Stimulated activated CD8-positive, alpha-beta memory T cell treated with anti-CD3 and anti-CD28 coated beads, Interleukin-2, amount 100 ng/mL, for 1 hour (primary cell): ENCODE measurements around the gene STOML1.
A peak's percentile ranks its signal among the peaks of the same experiment; 100 is the strongest.

Source experiments
- DNase-seq, 2 donors: peaks; one replicate each; pipeline ENCODE4 v3.0.0-alpha.2; 2020; ENCODE audit warnings: low read depth in 2 of 2

The STOML1 gene

DNA sequence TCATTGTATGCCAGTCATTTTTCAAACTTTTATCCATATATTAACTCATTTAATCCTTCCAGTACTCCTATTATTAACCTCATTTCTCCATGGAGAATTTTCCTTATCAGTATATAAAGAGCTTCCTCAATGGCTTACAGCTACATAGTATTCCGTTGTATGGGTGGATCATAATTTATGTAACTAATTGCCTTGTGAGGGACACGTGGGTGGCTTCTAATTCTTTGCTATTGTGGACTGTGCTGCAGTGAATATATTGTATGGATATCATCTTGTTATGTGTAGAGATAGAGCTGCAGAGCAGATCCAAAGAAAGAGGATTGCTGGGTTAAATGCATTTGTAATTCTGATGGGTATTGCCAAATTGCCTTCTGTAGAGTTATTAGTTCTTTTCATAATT lies 27.6 kb upstream of the STOML1 start:
- DNase-seq = no peak

DNA sequence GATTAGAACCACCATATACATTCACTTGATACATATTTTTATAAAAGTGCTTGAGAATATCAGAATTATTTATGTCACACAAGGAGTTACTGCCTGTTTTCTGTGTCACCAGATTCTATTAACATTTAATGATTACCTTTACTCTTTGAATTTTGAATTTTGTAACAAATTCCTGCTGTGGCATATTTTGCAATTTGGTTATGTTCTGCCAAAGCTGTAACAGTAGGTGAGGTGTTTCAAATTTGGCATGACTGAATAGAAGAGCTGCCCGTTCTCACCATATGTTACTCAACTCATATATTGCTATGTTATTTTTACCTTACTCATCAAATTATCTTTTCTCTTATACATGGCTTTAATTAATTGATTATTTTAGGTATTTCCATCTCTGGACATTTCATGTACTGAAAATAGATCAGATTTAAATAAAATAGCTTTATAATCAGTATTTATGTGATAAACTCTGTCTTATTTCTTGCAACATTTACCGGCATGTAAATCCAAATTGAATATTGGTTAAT lies 21.3 kb upstream of the STOML1 start:
- no peak for DNase-seq

DNA sequence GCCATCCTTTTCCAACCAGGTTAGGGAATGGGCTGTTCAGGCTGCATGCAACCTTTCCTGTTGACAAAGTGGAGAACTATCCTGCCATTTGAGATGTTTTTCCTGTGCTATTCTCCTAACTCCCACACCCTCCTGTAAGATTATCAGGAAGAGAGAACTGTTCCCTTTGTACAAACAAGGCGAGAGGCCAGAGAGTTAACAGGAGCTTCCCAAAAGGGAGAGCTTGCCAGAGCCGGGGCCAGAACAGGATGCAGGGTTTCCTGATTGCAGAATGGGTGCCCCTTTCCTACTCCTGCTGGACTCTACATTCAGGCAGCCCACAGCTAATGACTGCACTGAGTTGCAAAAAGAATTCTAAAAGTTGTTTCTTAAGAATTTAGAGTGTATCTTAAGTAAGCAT lies 19.5 kb upstream of the STOML1 start:
- no peak for DNase-seq

DNA sequence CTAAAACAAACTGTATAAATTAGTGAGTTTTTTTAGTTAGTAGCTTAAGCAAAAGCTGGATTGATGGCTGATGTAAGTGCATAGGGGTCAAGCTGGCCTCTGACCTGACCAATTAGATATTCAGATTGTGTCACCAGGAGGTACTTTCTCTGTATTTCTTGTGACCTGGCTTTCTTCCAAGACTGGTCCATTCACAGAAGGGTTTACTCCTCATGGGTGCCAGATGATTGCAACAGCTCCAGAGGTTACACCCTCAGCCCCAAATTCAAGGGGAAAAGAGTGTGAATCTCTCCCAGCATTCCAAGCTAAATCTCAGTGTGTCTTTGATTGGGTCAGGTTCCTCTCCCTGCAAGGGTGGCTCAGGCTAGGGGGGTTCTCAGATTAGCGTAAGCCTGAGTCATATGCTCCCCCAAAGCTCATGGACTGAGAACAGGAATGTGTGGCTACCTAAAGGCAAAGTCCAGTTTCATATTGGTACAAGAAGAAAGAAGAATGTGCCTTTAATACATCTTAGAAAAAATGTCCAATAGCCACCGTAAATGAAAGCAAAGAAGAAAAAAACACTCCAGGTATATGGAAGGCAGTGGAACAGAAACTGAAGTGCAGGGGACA lies 18.9 kb upstream of the STOML1 start:
- DNase-seq = no peak

DNA sequence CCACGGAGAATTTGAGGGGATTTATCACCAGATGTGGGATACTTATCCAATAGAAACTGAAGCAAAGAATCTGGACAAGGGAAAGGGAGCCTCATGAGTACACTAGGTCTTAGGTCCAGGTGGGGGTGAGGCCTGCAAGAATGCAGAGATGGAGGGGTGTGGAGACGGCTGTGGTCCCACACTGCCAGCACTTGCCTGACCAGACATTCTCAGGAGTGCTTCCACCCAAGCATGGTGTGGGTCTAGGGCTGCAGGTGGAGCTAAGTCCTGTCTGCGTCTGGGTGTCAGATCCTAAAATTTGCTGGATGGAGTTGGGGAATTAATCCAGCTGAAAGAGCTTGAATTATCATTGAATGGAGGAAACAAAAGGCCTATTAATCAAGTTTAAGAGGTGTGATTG lies 16.8 kb upstream of the STOML1 start:
- no peak for DNase-seq

DNA sequence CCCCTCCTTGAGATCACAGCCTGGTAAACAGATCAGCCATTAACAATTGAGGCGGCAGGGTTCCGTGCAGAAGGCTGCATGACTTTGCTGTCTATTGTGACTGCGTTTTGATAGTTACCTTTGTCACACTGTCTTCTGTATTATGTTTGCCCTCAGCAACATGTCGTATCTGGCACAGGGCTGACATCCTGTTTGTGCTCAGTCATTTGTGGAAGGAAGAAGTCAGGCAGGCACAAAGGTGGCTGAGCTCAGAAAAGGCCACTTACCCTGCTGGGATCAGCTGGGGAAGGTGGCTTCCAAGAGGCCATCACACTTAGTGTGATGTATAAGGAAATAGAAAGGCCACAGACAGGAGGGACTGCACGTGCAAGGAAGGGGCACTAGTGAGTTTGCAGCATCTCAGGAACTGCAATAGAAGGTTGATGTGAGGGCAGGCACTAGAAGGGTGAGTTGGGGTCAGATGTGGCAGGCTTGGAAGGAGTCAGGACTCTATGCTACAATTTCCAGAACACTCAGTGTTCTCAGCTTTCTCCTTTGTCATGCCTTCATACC lies 15.8 kb upstream of the STOML1 start:
- DNase-seq = no peak

DNA sequence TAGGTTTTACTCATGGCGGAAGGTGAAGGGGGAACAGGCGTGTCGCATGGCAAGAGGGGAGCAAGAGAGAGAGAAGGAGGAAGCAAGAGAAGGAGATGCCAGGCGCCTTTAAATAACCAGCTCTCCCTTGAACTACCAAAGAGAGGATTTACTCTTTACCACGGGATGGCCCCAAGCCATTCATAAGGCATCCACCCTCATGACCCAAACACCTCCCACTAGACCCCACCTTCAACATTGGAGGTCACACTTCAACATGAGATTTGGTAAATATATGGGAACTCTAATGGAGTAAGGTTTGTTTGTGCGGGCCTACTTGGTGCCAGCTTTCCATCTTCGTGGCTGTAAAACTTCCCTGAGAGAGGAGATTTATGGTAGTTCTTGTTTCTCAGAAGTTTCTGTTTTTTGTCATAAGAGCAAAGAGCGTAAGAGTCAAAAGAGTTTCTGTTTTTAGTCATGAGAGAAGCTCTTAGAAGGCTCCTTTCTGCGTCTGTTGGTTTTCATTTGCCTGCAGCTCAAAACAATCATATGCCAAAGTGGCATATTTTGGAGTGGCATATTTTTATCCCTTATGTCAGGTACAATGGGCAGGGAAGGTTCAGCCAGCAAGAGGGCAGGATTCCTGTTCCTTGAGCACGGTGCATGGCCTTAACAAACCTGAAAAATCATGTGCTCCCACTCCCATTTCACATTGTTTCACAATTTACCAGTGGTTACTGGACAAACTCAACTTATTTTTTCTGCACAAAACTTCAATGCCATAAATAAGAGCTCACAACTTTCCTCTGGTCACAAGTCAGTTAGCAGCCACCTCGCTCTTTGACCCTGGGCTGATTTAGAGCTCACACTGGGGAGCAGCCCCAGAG lies 14.9 kb upstream of the STOML1 start:
- no peak for DNase-seq

DNA sequence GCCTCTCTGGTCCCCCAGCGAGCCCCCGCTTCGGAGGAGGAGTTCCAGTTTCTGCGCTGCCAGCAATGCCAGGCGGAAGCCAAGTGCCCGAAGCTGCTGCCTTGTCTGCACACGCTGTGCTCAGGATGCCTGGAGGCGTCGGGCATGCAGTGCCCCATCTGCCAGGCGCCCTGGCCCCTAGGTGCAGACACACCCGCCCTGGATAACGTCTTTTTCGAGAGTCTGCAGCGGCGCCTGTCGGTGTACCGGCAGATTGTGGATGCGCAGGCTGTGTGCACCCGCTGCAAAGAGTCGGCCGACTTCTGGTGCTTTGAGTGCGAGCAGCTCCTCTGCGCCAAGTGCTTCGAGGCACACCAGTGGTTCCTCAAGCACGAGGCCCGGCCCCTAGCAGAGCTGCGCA lies 5.9 kb upstream of the STOML1 start:
- no peak for DNase-seq

DNA sequence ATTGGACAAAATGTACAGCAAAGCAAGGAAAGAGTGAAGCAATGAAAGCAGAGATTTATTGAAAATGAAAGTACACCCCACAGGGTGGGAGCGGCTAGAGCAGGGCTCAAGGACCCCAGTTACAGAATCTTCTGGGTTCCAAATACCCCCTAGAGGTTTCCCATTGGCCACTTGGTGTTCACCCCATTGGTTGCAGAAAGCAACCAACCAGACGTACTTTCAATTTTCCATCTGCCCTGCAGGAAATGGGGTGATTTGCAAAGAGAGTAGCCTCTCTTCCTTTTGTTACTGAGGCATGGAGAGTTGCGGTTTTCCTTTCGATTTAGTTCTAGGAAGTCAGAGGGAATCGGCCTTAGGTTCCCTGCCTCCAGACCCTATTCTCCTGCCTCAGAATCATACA lies 4.8 kb upstream of the STOML1 start:
- DNase-seq = no peak

DNA sequence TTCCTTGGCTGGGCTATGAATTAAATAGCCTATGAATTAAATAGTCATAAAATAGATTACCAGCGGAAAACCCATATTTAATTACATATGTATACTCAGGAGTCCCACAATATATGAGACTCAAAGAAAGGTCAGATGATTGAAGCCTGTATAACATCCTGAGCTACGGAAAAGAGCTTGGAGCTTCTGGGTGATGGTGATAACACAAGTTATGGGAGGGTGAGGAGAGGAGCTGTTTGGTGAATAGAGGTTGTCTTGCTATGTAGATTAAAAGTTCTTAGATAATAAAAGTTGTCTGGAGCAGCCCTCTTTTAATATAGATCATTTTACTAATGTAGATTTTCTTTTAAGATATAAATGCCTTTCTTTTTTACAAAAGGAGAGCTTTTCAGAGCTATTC lies 4.2 kb upstream of the STOML1 start:
- DNase-seq = no peak

DNA sequence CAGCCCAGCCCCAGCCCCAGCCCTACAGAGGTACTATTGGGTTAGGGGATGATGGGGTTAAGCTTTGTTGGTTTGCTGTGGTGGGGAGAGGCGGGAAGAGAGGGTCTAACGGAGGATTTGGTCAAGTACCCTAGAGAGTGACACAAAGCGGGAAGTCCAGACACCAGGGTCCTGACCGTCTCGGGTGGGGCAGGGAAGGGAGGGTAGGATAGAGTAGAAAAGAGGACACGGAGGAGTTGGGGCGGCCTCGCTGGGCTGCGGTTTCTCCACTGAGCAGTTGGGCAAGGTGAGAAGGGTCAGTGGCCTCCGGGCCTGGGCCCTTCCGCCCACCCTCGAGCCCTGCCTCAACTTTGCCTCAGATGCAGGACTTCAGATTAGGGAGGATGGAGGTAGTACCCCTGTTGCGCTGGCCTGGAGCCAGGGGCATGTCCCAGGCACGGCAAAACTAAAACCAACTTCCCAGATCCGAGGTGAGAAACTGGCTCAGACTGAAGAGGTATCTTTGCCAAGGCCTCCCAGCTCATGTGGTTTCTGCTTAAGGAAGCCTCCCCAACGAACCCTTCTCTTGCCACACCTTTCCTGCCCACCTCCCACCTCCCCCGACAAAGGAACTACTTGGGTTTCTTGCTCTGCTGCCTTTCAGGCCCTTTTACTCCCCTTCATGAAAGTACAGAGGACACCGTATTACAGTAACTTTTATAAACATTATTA lies 3.0 kb upstream of the STOML1 start:
- no peak for DNase-seq

DNA sequence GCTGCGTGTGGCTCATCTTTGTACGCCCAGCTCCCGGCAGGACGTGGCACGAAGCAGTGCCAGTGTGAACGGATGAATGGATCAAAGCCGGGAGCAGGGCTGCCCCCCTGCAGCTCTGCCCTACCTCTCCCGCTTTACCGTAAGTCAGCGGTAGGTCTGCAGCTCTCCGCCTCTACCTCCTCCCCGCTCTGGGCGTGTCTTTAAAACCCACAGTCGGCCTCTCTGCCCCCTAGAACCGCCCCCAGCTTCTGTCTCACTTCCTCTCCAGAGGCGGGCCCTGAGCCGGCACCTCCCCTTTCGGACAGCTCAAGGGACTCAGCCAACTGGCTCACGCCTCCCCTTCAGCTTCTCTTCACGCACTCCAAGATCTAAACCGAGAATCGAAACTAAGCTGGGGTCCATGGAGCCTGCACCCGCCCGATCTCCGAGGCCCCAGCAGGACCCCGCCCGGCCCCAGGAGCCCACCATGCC lies 2.4 kb upstream of the STOML1 start, which contains the start of gene PML:
Gene PML, plus strand, starts transcription at position 304 of the 471 bp plus-strand sequence. Its CDS starts 97 bp downstream, at position 401.
- peak; percentile 76 to 86 for DNase-seq

DNA sequence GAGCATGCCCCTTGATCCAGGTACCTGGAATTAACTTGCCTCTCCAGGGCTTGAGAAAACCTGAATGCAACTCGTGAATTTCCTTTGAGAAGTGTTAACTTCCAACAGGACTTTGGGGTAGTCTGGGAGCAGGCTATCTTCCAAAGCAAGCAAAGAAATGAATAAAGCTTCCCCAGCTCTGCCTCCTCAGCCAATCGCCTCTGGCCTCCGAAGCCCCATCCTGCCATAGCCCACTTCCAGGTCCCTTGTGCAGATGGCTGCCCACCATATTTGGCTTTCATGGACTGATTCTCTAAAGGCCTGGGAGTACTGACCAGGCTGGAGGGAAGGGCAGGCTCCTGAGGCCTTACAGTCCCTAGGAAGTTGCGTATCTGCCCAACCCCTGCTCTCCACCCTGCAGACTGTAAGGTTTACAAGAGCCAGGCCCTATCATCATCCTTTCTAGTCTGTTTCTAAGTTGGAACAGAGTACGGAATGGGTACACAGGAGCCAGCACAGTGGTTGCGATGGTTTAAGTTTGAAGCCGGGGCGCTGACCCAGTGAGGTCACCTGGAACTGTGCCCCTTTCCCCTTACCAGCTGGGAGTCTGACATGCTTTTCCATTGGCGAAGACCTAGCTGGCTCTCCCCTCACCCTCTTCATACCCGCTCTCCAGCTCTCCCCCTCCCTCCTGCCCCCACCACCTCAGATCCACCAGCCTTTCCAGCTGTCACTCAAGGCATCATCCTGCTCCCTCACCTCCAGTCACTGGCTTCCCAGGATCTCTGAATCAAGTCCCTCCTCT lies 1.3 kb upstream of the STOML1 start:
- no peak for DNase-seq

DNA sequence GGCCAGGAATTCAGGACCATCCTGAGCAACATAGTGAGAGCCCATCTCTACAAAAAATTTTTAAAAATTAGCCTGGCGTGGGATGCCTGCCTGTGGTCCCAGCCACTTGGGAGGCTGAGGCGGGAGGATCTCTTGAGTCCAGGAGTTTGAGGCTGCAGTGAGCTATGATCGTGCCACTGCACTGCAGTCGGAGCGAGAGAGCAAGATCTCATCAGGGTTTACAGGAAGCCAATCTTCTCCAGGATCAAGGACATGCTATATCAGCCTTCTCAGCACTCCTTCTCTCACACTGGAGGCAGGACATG lies 451 bp upstream of the STOML1 start:
- no peak for DNase-seq

DNA sequence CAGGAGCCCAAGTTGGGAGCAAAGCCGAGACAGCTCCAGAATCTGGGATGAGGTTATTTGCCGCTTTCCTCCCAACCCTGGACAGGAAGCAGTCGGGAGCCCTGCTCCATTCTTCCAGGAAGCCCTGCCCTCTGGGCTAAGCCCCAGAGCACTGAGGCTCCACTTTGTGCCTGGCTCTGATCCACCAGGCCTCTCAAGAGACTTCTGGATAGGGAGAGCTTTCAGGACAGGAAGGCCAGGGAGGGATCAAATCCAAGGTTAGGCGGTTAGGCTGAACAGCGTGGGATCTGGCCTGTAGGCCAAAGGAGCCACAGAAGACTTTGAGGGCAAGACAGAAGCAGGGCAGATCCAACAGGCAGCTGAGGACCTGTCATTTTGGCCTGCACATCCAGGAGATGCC lies 835 bp downstream of the STOML1 start:
- DNase-seq = no peak

DNA sequence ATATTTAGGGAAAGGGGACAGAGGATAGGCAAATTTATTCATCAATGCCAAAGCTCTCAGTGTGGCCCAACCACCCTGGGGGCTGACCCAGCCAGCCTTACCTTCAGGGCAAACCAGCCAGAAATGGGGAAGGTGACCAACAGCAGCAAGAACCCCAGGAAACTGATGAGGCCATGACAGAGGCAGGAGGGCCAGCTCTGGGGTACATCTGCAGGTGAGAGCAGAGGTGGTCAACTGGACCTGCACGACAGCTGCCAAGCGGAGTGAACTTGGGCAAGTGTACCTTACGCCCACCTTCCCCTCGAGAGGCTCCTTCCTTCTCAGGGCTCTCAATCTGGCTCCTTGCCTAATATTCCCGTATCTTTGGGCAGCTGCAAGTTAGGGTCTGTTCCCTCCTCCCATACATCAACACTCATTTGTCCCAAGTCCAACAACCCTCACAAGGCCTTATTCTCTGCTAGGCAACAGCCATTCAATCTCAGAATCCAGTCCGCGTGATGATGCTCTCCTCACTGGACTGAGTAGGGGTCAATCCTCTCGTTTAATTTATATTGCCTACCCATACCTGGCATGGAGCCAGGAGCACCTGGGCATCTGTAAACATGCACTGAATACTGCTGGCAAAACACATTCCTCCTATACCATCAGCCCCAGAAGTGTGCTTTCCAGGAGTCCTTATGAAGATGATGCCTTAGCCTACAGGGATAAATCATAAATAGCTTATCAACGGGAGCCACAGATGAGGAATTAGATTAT lies 1.7 kb downstream of the STOML1 start:
- no peak for DNase-seq

DNA sequence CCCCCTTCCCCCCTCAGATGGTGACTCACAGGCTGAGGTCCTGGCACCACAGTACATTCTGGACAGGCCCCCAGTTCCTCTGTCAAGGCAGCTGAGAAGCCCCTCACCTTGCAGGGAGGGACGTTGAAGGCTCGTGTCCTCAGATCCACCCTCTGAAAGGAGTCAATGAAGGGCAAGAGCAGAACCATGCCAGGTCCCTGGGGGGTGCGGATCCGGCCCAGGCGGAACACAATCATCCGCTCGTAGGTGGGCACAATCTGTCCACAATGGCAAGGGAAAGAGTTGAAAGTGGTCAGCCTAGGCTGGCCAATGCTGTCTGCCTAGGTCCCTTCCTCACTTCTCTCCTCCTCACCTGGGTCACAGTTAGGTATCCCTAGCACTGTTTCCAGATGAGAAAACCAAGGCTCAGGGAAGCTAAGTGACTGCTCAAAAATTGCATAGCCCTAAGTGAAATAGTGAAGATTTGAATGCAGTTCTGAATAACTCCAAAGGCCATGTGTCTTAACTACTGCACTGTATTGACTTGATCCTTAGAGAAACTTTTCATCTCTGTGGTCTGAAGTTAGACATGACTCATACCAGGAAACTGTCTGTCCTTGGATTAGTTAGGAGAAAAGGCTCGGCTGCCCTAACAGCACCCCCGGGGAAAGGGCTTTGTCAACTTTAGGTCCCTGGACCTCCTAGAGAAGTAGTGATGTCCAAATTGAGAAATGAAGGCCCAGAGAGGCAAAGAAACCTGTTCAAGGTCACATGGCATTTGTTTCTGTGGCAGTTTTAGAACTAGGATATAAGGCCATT lies 2.9 kb downstream of the STOML1 start:
- DNase-seq = no peak

DNA sequence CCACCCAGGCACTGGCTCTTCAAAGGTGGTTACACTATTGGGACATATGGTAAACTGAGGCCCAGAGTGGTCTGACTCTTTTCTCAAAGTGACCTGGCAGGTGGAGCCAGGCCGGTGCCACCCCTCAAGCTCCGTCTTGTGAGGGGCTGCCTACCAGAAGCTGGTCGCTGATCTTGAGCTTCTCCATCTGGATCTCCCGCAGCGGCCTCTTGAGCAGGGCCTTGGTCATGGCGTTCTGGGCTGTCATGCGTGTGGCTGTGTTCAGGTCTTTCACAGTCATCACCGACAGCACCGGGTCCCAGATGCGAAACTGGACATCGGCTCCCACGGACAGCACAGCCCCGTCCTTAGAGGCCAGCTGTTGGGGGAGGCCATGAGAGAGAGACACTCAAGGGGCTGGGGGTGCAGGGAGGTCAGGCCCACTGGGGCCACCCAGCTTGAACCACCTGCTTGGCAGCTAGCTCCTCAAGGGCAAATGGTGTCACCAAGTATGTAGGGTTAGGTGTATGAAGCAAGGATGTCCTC lies 3.6 kb downstream of the STOML1 start:
- no peak for DNase-seq

DNA sequence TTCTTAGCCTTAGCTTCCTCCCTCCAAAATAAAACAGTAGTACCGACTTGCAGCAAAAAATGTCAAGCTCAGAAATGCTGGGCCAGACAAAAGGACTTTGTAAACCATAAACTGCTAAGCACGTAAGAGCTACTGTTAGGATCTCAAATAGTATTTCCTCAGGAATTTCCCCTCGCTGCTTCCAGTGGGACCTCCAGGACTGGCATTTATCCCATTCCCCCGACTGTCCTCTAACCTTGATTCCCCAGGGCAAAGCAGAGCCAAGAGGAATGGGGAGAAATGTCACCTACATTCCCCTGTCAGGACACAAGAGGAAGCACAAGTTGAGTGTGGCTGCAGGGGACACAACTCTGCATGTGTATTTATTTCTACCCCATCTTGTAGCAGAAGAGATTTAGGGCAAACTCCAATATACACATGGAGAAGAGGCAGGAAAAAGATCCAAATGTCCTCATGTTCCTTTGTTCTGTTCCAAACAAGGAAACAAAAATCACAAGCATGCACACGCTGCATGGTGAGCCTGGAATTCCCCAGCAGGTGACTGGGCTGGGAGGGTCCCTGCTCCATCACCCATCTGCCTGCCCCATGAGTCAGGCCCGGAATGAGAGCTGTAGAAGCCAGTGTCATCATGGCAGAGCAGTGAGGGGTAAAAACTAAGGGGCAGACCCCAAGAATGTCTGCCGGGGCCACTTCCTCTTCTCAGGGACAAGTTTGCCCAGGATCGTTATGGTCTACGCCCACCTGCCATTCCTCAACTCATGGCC lies 4.2 kb downstream of the STOML1 start:
- DNase-seq = no peak
